Esophagus squamous epithelium (tissue), 5 donors: ENCODE data around the gene LRRN2. TPM values are rescaled to one million over a fixed set of nuclear protein-coding genes. Genes with fewer than 3 reads are reported as not detected.

Experiments
- DNase-seq: peaks from one replicate; lab custom pipeline; 2025; lab: John Stamatoyannopoulos, UW
- H3K27ac ChIP-seq, 4 donors: fragments of 200-600 bp; sonication (generic); one replicate each; pipeline ENCODE4 v1.5.1; 2016 to 2019; ENCODE audit warnings: mild to moderate bottlenecking in 1 of 4
- H3K27me3 ChIP-seq, 4 donors: fragments of 200-600 bp; sonication (generic); 1 replicate in 3 of 4; 2 replicates in 1 of 4; pipeline versions ENCODE4 v1.5.1 to v1.6.0; 2017 to 2021; ENCODE audit warnings: antibody characterized with exemption in 1 of 4
- H3K36me3 ChIP-seq, 3 donors: fragments of 200-600 bp; sonication (generic); one replicate each; pipeline ENCODE4 v1.5.1; 2016 to 2019
- H3K4me1 ChIP-seq, 3 donors: fragments of 200-600 bp; sonication (generic); one replicate each; pipeline ENCODE4 v1.5.1; 2017 to 2019
- H3K4me3 ChIP-seq, 4 donors: fragments of 200-600 bp; sonication (generic); 1 replicate in 3 of 4; 2 replicates in 1 of 4; pipeline ENCODE4 v1.5.1; 2016 to 2019; ENCODE audit warnings: mild to moderate bottlenecking in 2 of 4, moderate library complexity in 1 of 4
- H3K9me3 ChIP-seq, 3 donors: fragments of 200-600 bp; sonication (generic); one replicate each; pipeline ENCODE4 v1.5.1; 2016 to 2019
- CTCF ChIP-seq, 6 experiments: fragments of 450-650 bp in 4 of 6; fragments of 200-600 bp in 2 of 6; sonication (generic) in 2 of 6; IDR thresholded peaks; one replicate each; pipeline ENCODE4 v1.5.1; 2016 to 2019; ENCODE audit warnings: antibody characterized with exemption in 6 of 6, mild to moderate bottlenecking in 4 of 6, moderate library complexity in 4 of 6
- POLR2A ChIP-seq, 4 donors: fragments of 450-650 bp; IDR thresholded peaks; one replicate each; pipeline ENCODE4 v1.6.1; 2017; ENCODE audit warnings: antibody characterized with exemption in 4 of 4, mild to moderate bottlenecking in 4 of 4, moderate library complexity in 3 of 4
- WGBS, 2 donors: methylation state at CpG; one replicate each; pipeline ENCODE4 v1.1.5; 2018; 5-methylcytosine and 5-hydroxymethylcytosine counted together
- intact Hi-C: fragments of 100-400 bp; cut with DNase I; formaldehyde crosslinking; loops from one replicate; pipeline ENCODE4 v1.15.0; 2022
- total RNA-seq, 4 donors: library from RNA; depleted of rRNA; stranded (reverse); fragments of >200 nt; gene quantifications; one replicate each; pipeline ENCODE4 v1.1.0, GENCODE V29; 2016
- donor health status: DM: yes; HTN: yes; CAD: no.

LRRN2 gene
- total RNA-seq, 4 donors from 2014 or later = 0.18 to 1.8 (median 1.5) TPM

GRCh38 chr1:204731985-204732575 lies 46.5 kb upstream of the LRRN2 start:
- Histone ChIP-seq H3K27me3 (peaks cover 0 to 81% (median 0%) of the 10 kb centered on the region in 4 donors), H3K27ac (no peak overlapping the region), H3K4me1 (peaks cover 0 to 19% (median 0%) of the 10 kb centered on the region in 3 donors), H3K36me3 (no peaks in the 10 kb centered on the region), H3K9me3 (no peaks in the 10 kb centered on the region), H3K4me3 (no peak overlapping the region)
- no peak for DNase-seq
- TF ChIP-seq POLR2A (IDR thresholded peaks at IDR 0.05) = no peak
- TF ChIP-seq CTCF (IDR thresholded peaks at IDR 0.05) = no peak
- intact Hi-C loops = no loop called here
- WGBS, 2 donors = 85 to 87% methylated on average over 4 to 5 of the region's 5 CpGs

- H3K36me3 ChIP-seq = no peaks in the 10 kb centered on the region
- peaks cover 0 to 81% (median 0%) of the 10 kb centered on the region in 4 donors for H3K27me3 ChIP-seq
- H3K9me3 ChIP-seq = no peaks in the 10 kb centered on the region
- TF ChIP-seq POLR2A (IDR thresholded peaks at IDR 0.05) = no peak
- no peak for TF ChIP-seq CTCF (IDR thresholded peaks at IDR 0.05)
- no peak for DNase-seq
- WGBS, 2 donors = 16 to 33% methylated on average over 6 of the region's 6 CpGs
- H3K4me3 ChIP-seq = no peak overlapping the region
- no peak overlapping the region for H3K27ac ChIP-seq
- H3K4me1 ChIP-seq = peaks cover 0 to 19% (median 0%) of the 10 kb centered on the region in 3 donors
- intact Hi-C loops = no loop called here
These were observed 46.0 kb upstream of the LRRN2 start for GRCh38 chr1:204731509-204731908.

- intact Hi-C loops = no loop called here
- H3K27me3 ChIP-seq = peaks cover 0 to 81% (median 0%) of the 10 kb centered on the region in 4 donors
- TF ChIP-seq POLR2A (IDR thresholded peaks at IDR 0.05) (no peak), CTCF (IDR thresholded peaks at IDR 0.05) (no peak)
- WGBS, 2 donors = 19 to 24% methylated on average over 4 to 9 of the region's 9 CpGs
- H3K4me3 ChIP-seq = no peak overlapping the region
- no peaks in the 10 kb centered on the region for H3K9me3 ChIP-seq
- H3K27ac ChIP-seq = no peak overlapping the region
- no peak for DNase-seq
- peaks cover 0 to 19% (median 0%) of the 10 kb centered on the region in 3 donors for H3K4me1 ChIP-seq
- H3K36me3 ChIP-seq = no peaks in the 10 kb centered on the region
These were observed 45.4 kb upstream of the LRRN2 start for GRCh38 chr1:204730826-204731459.

GRCh38 chr1:204729516-204729915 lies 44.0 kb upstream of the LRRN2 start:
- H3K4me1 ChIP-seq = peaks cover 0 to 19% (median 0%) of the 10 kb centered on the region in 3 donors
- no peak for TF ChIP-seq POLR2A (IDR thresholded peaks at IDR 0.05)
- no peak for TF ChIP-seq CTCF (IDR thresholded peaks at IDR 0.05)
- H3K4me3 ChIP-seq = no peak overlapping the region
- 87 to 92% methylated on average over 7 of the region's 7 CpGs for WGBS, 2 donors
- DNase-seq = no peak
- H3K9me3 ChIP-seq = no peaks in the 10 kb centered on the region
- peaks cover 0 to 78% (median 0%) of the 10 kb centered on the region in 4 donors for H3K27me3 ChIP-seq
- no peak overlapping the region for H3K27ac ChIP-seq
- no peaks in the 10 kb centered on the region for H3K36me3 ChIP-seq
- intact Hi-C loops = no loop called here

- intact Hi-C loops = no loop called here
- H3K36me3 ChIP-seq = no peaks in the 10 kb centered on the region
- no peak for DNase-seq
- H3K9me3 ChIP-seq = no peaks in the 10 kb centered on the region
- H3K4me3 ChIP-seq = no peak overlapping the region
- TF ChIP-seq POLR2A (IDR thresholded peaks at IDR 0.05) (no peak), CTCF (IDR thresholded peaks at IDR 0.05) (no peak)
- 35 to 43% methylated on average over 3 of the region's 3 CpGs for WGBS, 2 donors
- no peak overlapping the region for H3K27ac ChIP-seq
- peaks cover 0 to 19% (median 0%) of the 10 kb centered on the region in 3 donors for H3K4me1 ChIP-seq
- peaks cover 0 to 68% (median 0%) of the 10 kb centered on the region in 4 donors for H3K27me3 ChIP-seq
These were observed 42.9 kb upstream of the LRRN2 start for GRCh38 chr1:204728456-204728855.
